Astrocyte of the cerebellum (primary cell): Measurements from ENCODE around the gene LUC7L.

ENCODE experiments used
- DNase-seq: peaks from one replicate; pipeline ENCODE4 v3.0.0-alpha.2; 2011; ENCODE audit warnings: low read depth
- H3K4me3 ChIP-seq: 2 replicates; pipeline ENCODE4 v1.5.1; 2011; ENCODE audit warnings: mild to moderate bottlenecking, low read depth, low read length, moderate library complexity
- CTCF ChIP-seq: IDR thresholded peaks from 2 replicates; pipeline ENCODE4 v1.5.1; 2012; ENCODE audit warnings: low read length, low read depth, moderate library complexity, mild to moderate bottlenecking; ENCODE audit errors: missing control alignments
- in situ Hi-C: cut with HindIII; loops from 2 replicates; pipeline ENCODE4 v1.10.0; 2017; ENCODE audit warnings: low sequenced_read_pairs

LUC7L gene, protein sequence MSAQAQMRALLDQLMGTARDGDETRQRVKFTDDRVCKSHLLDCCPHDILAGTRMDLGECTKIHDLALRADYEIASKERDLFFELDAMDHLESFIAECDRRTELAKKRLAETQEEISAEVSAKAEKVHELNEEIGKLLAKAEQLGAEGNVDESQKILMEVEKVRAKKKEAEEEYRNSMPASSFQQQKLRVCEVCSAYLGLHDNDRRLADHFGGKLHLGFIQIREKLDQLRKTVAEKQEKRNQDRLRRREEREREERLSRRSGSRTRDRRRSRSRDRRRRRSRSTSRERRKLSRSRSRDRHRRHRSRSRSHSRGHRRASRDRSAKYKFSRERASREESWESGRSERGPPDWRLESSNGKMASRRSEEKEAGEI

GRCh38 chr16:228852-229730 is at the start of gene LUC7L:
Gene LUC7L, minus strand, starts transcription at chr16:229449. Its CDS starts 110 bp downstream, at chr16:229339.
- no peak for TF ChIP-seq CTCF
- DNase-seq, result peak; percentile 48
- in situ Hi-C loops, result no loop called here
- peak within 1 kb of the TSS; percentile 97 for H3K4me3 ChIP-seq

DNA sequence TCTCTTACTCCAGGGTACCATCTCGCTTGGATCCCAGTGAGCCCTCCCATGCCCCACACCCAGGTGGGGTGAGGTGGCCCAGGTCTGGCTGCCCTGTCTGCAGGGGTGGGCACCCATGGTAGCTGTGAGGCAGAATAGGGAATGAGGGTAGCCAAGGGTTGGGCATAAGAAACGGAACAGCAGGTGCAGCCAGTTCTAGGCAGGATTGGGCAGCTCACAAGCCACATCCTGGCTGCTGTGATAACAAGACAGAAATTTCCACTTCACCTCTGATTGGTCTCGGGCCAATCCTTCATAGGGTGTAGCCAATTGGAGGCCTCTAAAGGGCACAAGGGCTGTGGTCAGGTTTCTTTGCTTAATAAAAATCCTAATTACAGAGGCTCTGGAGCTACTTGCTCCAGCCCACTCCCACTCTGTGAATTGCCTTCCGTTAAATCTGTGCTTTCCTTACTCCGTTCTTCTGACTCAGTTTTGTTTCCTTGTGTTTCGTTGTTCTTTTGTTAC is 49.7 kb upstream of the LUC7L start:
- no peak for TF ChIP-seq CTCF
- in situ Hi-C loops, result no loop called here
- H3K4me3 ChIP-seq, result no peak overlapping the region
- DNase-seq, result no peak

DNA sequence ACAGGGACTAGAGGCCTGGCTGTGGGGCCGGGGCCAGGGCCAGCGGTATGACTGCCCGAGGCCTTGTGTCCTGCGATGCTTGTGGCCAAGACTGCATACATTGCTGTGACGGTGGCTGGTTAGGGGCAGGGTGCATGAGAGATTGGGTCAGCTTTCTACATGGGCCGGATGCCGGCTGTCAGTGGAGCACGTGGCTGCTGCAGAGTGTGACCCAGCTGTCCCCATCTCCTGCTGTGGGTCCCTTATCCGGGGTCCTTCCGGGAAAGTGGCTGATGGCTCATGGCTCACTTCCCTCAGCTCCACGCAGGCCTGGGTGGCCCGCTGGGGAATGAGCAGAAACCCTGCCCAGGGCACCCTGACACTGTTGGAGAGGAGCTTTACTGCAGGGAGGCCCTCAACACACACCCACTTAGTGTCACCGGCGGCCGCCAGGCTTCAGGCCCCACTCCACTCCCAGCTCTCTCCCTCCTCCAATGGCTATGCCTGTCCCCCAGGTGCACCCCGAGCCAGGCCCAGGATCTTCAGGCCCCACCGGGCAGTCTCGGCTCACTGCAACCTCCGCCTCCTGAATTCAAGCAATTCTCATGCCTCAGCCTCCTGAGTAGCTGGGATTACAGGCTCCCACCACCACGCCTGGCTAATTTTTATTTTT is 47.3 kb upstream of the LUC7L start:
- DNase-seq, result no peak
- TF ChIP-seq CTCF, result no peak
- in situ Hi-C loops, result no loop called here
- no peak overlapping the region for H3K4me3 ChIP-seq

GRCh38 chr16:275786-276232 is 46.6 kb upstream of the LUC7L start, which contains the start of gene RGS11:
Gene RGS11, minus strand, starts transcription at chr16:275944. Its CDS starts 33 bp downstream, at chr16:275911.
- in situ Hi-C loops, result no loop called here
- peak within 1 kb of the TSS; percentile 29 for H3K4me3 ChIP-seq
- TF ChIP-seq CTCF, result no peak
- no peak for DNase-seq

DNA sequence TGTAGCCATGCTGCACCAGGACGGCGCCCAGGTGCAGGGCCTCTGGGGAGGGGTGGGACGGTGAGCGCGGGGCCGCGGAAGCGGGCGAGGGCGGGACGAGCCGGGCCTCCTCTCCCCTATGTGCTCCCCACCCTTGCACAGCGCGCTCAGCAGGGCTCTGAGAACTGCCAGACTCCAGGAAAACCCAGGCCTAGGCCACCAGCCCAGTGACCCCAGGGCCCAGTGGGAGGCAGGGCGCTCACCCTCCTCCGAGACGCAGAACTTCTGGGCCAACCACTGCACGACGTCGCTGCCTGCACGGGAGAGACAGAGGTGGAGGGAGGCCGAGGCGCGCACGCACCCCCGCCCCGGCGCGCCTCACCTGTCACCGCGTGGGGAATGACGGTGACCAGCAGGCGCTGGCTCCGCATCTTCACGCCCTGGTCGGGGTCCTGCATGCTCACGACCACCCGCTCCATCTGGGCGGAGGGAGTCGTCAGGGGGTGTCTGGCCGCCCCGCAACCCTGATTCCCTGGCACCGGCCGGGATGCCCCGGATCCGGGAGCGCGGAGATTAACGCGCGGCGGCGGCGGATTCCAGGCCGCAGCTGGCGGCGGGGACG is 45.9 kb upstream of the LUC7L start:
- TF ChIP-seq CTCF, result no peak
- DNase-seq, result no peak
- H3K4me3 ChIP-seq, result peak overlapping the region; percentile 29
- in situ Hi-C loops, result no loop called here
